Stimulated activated CD4-positive, alpha-beta T cell treated with anti-CD3 and anti-CD28 coated beads, Interleukin-12 subunit alpha, Interleukin-12 subunit beta, amount 100 ng/mL, for 24 hours (primary cell): ENCODE results near the gene PAAF1.
"Not testable (repeated sequence)": the region's sequence is repeated elsewhere in the genome, so short reads cannot be mapped to it uniquely, and the experiment has no call there.

ENCODE experiments used
- DNase-seq, 2 experiments: peaks; one replicate each; pipeline ENCODE4 v3.0.0-alpha.2; 2020; ENCODE audit warnings: low read depth in 2 of 2

The PAAF1 gene

GRCh38 chr11:73883856-73884255 lies 7.1 kb downstream of the PAAF1 start:
- no peak for DNase-seq

- DNase-seq = no peak
These were observed 11.4 kb downstream of the PAAF1 start for GRCh38 chr11:73888244-73888643.

- DNase-seq = no peak
These were observed 12.2 kb downstream of the PAAF1 start for GRCh38 chr11:73889019-73889418.

GRCh38 chr11:73889536-73889935 lies 12.7 kb downstream of the PAAF1 start:
- DNase-seq = no peak

- DNase-seq = no peak
These were observed 16.2 kb downstream of the PAAF1 start for GRCh38 chr11:73893041-73893440.

- DNase-seq = no peak
These were observed 18.0 kb downstream of the PAAF1 start for GRCh38 chr11:73894725-73895335.

GRCh38 chr11:73902303-73902702 lies 25.5 kb downstream of the PAAF1 start:
- no peak for DNase-seq

GRCh38 chr11:73907191-73907590 lies 30.4 kb downstream of the PAAF1 start:
- peak in 1 of 2 experiments; percentile 1 for DNase-seq

GRCh38 chr11:73912026-73912425 lies 35.2 kb downstream of the PAAF1 start:
- no peak for DNase-seq

GRCh38 chr11:73913472-73913871 lies 36.7 kb downstream of the PAAF1 start:
- no peak for DNase-seq

GRCh38 chr11:73914284-73914683 lies 37.5 kb downstream of the PAAF1 start:
- no peak for DNase-seq

GRCh38 chr11:73916435-73916834 lies 39.6 kb downstream of the PAAF1 start:
- DNase-seq = no peak

GRCh38 chr11:73921180-73921579 lies 44.4 kb downstream of the PAAF1 start:
- DNase-seq = no peak

- no peak for DNase-seq
These were observed 52.6 kb downstream of the PAAF1 start for GRCh38 chr11:73929388-73929787.

- no peak for DNase-seq
These were observed 54.3 kb downstream of the PAAF1 start for GRCh38 chr11:73931039-73931645.

GRCh38 chr11:73931951-73932350 lies 55.2 kb downstream of the PAAF1 start:
- DNase-seq = no peak

- DNase-seq = no peak
These were observed 56.0 kb downstream of the PAAF1 start for GRCh38 chr11:73932781-73933180.

GRCh38 chr11:73936047-73936446 lies 59.2 kb downstream of the PAAF1 start:
- not testable (repeated sequence) for DNase-seq

GRCh38 chr11:73939096-73939495 lies 62.3 kb downstream of the PAAF1 start:
- no peak for DNase-seq

GRCh38 chr11:73940801-73941570 lies 64.2 kb downstream of the PAAF1 start:
- DNase-seq = no peak

GRCh38 chr11:73942010-73942409 lies 65.2 kb downstream of the PAAF1 start:
- no peak for DNase-seq

- no peak for DNase-seq
These were observed 67.3 kb downstream of the PAAF1 start for GRCh38 chr11:73944085-73944484.

- DNase-seq = no peak
These were observed 68.1 kb downstream of the PAAF1 start for GRCh38 chr11:73944901-73945300.
